22Rv1 (cell line): ENCODE data around the gene PTPRG.

Experiments used
- H3K27ac ChIP-seq: fragments of 450-650 bp; 2 replicates; pipeline ENCODE4 v1.5.1; 2017
- CTCF ChIP-seq: fragments of 450-650 bp; IDR thresholded peaks from 2 replicates; pipeline ENCODE4 v1.5.1; 2017; ENCODE audit warnings: mild to moderate bottlenecking
- ZFX ChIP-seq: fragments of 450-650 bp; IDR thresholded peaks from 2 replicates; pipeline ENCODE4 v1.6.1; 2017; ENCODE audit warnings: antibody characterized with exemption, borderline replicate concordance

The PTPRG gene

DNA sequence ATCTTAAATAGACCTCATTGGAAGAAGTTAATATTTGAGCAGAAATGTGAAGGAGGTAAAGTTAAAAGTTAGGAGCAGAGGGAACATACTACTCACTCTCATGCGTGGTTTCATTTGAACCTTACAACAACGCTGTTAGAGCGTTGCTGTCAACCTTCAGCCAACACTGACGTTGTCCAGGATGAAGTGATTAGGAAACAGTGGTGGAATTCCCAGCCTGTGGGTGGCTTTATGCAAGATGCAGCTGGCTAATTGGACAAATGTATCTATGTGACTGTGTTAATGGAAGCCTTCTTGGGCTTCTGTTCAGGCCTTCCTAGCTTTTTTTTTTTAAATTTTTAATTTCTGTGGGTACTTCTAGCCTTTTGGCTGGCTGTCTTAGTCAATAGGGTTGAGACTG, 40.5 kb downstream of the PTPRG start:
- TF ChIP-seq CTCF = no peak
- TF ChIP-seq ZFX = no peak

DNA sequence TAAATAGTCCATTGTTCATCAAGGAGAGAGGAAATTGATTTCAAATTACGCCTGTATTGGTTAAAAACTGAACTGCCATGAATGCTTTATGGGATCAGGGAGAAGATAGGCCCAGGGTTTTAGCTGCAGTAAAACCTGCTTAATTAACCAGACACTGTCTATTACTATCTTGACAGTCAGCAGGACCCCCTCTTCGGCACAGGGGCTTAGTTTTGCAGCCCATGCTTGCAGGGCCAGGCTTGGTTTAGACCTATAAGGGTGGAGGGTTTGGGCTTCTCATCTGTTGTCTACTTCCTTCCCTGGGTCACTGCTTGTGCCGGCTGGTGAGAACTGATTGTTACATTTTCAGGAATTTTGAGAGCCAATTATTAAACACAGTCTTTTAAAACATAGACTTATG, 41.1 kb downstream of the PTPRG start:
- TF ChIP-seq CTCF (no peak), ZFX (no peak)
- H3K27ac ChIP-seq = no peak overlapping the region

More for the DNA sequence above, 40.5 kb downstream of the PTPRG start:
- no peak overlapping the region for H3K27ac ChIP-seq

DNA sequence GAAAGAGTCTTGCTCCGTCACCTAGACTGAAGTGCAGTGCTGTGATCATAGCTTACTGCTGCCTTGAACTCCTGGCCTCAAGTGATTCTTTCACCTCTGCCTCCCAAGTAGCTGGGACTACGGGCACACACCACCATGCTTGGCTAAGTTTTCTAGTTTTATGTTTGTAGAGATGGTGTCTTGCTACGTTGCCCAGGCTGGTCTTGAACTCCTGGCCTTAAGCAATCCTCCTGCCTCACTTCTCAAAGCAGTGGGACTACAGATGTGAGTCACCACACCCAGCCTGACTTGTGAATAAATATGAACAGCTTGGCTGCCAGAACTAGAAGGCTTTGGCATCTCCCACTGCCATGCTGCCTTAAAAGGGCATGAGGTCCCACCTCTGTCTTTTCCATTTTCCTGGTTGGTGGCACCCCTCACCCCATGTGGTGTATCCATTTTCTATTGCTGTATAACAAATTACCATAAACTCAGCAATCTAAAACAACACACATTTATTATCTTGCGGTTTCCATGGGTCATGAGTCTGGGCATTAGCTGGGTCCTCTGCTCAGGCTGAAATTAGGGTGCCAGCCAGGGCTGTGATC, 44.3 kb downstream of the PTPRG start:
- H3K27ac ChIP-seq = no peak overlapping the region
- TF ChIP-seq ZFX (no peak), CTCF (no peak)

- no peak overlapping the region for H3K27ac ChIP-seq
- TF ChIP-seq ZFX = no peak
- no peak for TF ChIP-seq CTCF
Measured at GRCh38 chr3:61606196-61606595, 44.8 kb downstream of the PTPRG start.

DNA sequence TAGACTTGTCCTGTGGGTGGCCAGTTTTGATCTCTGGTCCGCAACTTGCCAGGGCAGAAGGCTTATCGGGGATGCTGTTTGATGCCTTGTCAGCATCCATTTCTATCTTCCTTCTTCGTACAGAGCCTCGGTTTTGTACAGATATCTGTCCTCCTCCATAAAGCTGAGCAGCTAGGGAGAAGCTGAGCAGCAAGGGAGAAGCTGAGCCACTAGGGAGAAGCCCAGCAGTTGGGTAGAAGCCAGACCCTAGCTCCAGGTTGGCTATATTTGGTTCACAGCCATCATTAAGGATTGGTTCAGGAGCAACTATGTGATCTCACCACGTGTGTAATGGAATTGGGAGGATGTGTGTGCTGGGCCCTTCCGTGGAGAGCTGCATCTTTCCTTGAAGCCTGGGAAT, 46.7 kb downstream of the PTPRG start:
- TF ChIP-seq CTCF (no peak), ZFX (no peak)
- H3K27ac ChIP-seq = no peak overlapping the region

- no peak overlapping the region for H3K27ac ChIP-seq
- TF ChIP-seq ZFX (no peak), CTCF (no peak)
Measured at GRCh38 chr3:61608711-61609110, 47.3 kb downstream of the PTPRG start.

DNA sequence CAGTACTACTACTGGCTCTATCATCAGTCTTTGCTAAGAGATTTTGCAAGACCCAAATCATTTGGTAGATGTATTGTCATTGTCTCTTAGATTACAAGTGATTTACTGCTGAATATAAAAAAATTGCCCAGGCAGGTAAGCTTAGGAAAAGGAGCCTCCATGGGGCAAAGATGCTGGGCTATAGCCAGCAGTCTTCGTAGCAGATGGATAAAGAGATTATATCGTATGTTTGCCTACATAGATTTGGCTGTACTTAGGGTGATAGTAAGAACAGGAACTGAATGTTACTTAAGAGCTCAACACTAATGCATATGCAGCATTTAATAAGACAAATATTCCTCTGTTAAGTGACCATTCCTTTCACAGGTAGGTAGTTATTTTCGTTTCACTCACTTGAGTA, 48.9 kb downstream of the PTPRG start:
- no peak overlapping the region for H3K27ac ChIP-seq
- TF ChIP-seq ZFX (no peak), CTCF (no peak)
